Measurements from ENCODE around the gene RASSF1. TPM values are rescaled to one million over a fixed set of nuclear protein-coding genes. Genes with fewer than 3 reads are reported as not detected.
A peak's percentile ranks its signal among the peaks of the same experiment; 100 is the strongest.

RASSF1 gene
- total and polyA plus RNA-seq, 10 of the 15 experiments (the other 5 are each of a cell fraction or from before 2014, with no cell fraction given) = 4.4 to 59.6 (median 37.2) TPM

GRCh38 chr3:50365842-50366220 is 25.2 kb upstream of the RASSF1 start (continued):
- TF ChIP-seq, protein P1, sequence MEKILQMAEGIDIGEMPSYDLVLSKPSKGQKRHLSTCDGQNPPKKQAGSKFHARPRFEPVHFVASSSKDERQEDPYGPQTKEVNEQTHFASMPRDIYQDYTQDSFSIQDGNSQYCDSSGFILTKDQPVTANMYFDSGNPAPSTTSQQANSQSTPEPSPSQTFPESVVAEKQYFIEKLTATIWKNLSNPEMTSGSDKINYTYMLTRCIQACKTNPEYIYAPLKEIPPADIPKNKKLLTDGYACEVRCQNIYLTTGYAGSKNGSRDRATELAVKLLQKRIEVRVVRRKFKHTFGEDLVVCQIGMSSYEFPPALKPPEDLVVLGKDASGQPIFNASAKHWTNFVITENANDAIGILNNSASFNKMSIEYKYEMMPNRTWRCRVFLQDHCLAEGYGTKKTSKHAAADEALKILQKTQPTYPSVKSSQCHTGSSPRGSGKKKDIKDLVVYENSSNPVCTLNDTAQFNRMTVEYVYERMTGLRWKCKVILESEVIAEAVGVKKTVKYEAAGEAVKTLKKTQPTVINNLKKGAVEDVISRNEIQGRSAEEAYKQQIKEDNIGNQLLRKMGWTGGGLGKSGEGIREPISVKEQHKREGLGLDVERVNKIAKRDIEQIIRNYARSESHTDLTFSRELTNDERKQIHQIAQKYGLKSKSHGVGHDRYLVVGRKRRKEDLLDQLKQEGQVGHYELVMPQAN (conservative IDR thresholded peaks at IDR 0.05) = no peak
- TF ChIP-seq CHD2 (IDR thresholded peaks at IDR 0.05; ENCODE audit: borderline replicate concordance, low read depth, low read length) (no peak), ATF2 (IDR thresholded peaks at IDR 0.05; ENCODE audit: low read length) (no peak), SMC3 (IDR thresholded peaks at IDR 0.05; ENCODE audit: borderline replicate concordance, low read length) (no peak)

DNA sequence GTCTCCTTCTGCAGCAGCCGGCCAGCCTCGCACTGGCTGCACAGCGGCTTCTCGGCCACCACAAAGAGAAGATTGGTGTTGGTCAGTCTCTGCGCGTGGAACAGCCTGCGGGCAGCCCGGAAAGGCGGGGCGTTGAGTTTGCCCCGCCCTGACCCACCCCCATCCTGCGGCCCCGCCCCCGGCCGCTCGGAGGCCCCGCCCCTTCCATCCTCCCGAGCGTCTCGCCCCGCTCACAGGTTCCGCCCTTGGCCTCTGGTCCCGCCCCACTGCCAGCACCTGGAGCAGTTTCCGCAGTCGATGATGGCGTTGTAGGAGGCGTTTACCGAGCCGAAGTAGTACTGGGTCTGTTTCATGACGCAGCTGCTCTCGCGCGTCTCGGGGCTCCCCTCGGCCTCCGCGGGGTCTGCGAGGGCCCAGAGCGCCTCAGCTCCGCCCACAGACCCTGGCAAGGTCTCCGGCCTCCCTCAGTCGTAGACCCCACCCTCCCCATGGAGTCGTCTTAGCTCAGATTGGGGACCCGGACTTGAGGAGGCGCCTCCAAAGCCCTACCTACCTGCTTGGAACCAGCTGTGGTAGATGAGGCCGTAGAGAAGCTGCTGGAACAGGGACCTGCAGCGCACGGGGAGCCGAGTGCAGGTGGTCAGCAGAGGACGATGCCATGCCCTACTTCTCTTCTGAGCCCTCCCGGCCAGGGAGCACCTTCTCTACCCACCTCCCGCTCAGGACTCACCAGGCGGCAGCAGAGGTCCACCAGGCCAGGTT is 24.6 kb upstream of the RASSF1 start:
- no peaks in the 10 kb centered on the region for H3K9me3 ChIP-seq (replicated peaks; ENCODE audit: control insufficient read depth, insufficient read depth, low read length)
- H3K4me3 ChIP-seq = peak overlapping the region; percentile 70
- peak overlapping the region; percentile 53; the same call in 1 of the 2 replicates for H3K9ac ChIP-seq (ENCODE audit: control insufficient read depth, insufficient read depth, low read length)
- ChIA-PET CTCF (interaction anchor here (1.4 kb wide), 1 partner anchor 15 kb away, joined by 4 read pairs; the partner anchor contains the start of genes CYB561D2 and NPRL2), RAD21 (ENCODE audit: unreplicated experiment) (no interaction called here), POLR2A (interaction anchor here (0.6 to 1.1 kb wide), 3 partner anchors 9 to 16 kb away, joined by 3 read pairs; partner anchors contain the start of genes CYB561D2 and NPRL2), SMC1A (ENCODE audit: uncharacterized antibody, unreplicated experiment) (no interaction called here)
- intact Hi-C loops (cut with micrococcal nuclease; ENCODE audit: unreplicated experiment) = no loop called here
- 7% methylated on average over 48 of the region's 53 CpGs for WGBS (ENCODE audit: insufficient coverage, insufficient replicate concordance, low lambda C conversion rate, missing lambda C conversion rate)
- peaks cover 5% of the 10 kb centered on the region; the same call in 1 of the 2 replicates for H3K4me1 ChIP-seq (ENCODE audit: control insufficient read depth, insufficient read depth, low read length)
- peak overlapping the region; percentile 100 for H3K4me2 ChIP-seq (ENCODE audit: control insufficient read depth, insufficient read depth)
- TF ChIP-seq POLR2A (IDR thresholded peaks at IDR 0.05; ENCODE audit: low read depth, low read length) = peak; percentile 68
- TF ChIP-seq KDM1A (IDR thresholded peaks at IDR 0.05; ENCODE audit: borderline replicate concordance) = no peak
- peak; percentile 16; the same call in 1 of the 2 replicates for TF ChIP-seq CHD2 (IDR thresholded peaks at IDR 0.05; ENCODE audit: borderline replicate concordance, low read depth, low read length)
- no TSS peak for BruUV-seq (replicated peaks)
- DNase-seq (ENCODE audit: low read depth, low spot score) (no peak), ATAC-seq (peak; percentile 97), FAIRE-seq (peak; percentile 89)
- peak overlapping the region; percentile 89 for H2AFZ ChIP-seq (ENCODE audit: control insufficient read depth, low read depth, low read length)
- in situ Hi-C loops (cut with MboI) = no loop called here
- H3K36me3 ChIP-seq (ENCODE audit: control insufficient read depth in 2 of 2, insufficient read depth in 2 of 2, low read length in 1 of 2) = no peaks in the 10 kb centered on the region
- no peaks in the 10 kb centered on the region for H3K79me2 ChIP-seq (ENCODE audit: control insufficient read depth, insufficient read depth, low read length)
- H4K20me1 ChIP-seq (ENCODE audit: control insufficient read depth, insufficient read depth) = no peaks in the 10 kb centered on the region
- H3K27ac ChIP-seq (ENCODE audit: control insufficient read depth, insufficient read depth) = no peak overlapping the region
- no peaks in the 10 kb centered on the region; a peak in 2 of 4 replicates for H3K27me3 ChIP-seq (replicated peaks in 1 of 2; ENCODE audit: control insufficient read depth in 2 of 2, insufficient read depth in 2 of 2, low read length in 1 of 2)

Data from GM12878 (cell line).